ENCODE data around the gene HIP1R.
A peak's percentile ranks its signal among the peaks of the same experiment; 100 is the strongest.

The HIP1R gene

GRCh38 chr12:122830517-122831214 lies 4.6 kb upstream of the HIP1R start:
- DNase-seq (ENCODE audit: low read depth, low spot score) = peak; percentile 84
- peak overlapping the region; percentile 75 for H3K27ac ChIP-seq

- peak overlapping the region; percentile 74 for H3K27ac ChIP-seq
- DNase-seq (ENCODE audit: low read depth, low spot score) = no peak
Measured at GRCh38 chr12:122834104-122834920, 945 bp upstream of the HIP1R start.

- DNase-seq (ENCODE audit: low read depth, low spot score) = no peak
- peak overlapping the region; percentile 74 for H3K27ac ChIP-seq
Measured at GRCh38 chr12:122835750-122836026, 431 bp downstream of the HIP1R start.

GRCh38 chr12:122836027-122836921 lies 1.0 kb downstream of the HIP1R start:
- H3K27ac ChIP-seq = peak overlapping the region; percentile 74
- no peak for DNase-seq (ENCODE audit: low read depth, low spot score)

- DNase-seq (ENCODE audit: low read depth, low spot score) = no peak
- peak overlapping the region; percentile 74 for H3K27ac ChIP-seq
Measured at GRCh38 chr12:122837306-122838265, 2.3 kb downstream of the HIP1R start.

DNA sequence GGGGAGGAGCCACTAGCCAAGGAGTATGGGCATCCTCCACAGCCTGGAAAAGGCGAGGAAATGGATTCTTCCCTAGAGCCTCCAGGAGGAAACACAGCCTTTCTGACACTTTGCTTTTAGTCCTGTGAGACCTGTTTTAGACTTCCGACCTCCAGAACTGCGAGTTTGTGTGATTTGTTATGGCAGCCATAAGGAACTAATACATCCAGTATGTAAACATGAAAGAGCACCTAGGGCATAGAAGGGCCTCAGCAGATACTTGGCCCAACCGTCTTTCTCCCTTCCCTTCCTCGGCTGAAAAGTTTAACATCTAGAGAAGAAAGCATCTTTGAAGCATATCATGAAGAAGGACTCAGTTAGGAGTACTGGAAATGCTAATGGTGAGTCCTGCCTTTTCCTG lies 3.6 kb downstream of the HIP1R start:
- H3K27ac ChIP-seq = no peak overlapping the region
- DNase-seq (ENCODE audit: low read depth, low spot score) = no peak

GRCh38 chr12:122839907-122840554 lies 4.8 kb downstream of the HIP1R start:
- H3K27ac ChIP-seq = peak overlapping the region; percentile 79
- no peak for DNase-seq (ENCODE audit: low read depth, low spot score)

- H3K27ac ChIP-seq = peak overlapping the region; percentile 79
- DNase-seq (ENCODE audit: low read depth, low spot score) = no peak
Measured at GRCh38 chr12:122840580-122841513, 5.6 kb downstream of the HIP1R start.

DNA sequence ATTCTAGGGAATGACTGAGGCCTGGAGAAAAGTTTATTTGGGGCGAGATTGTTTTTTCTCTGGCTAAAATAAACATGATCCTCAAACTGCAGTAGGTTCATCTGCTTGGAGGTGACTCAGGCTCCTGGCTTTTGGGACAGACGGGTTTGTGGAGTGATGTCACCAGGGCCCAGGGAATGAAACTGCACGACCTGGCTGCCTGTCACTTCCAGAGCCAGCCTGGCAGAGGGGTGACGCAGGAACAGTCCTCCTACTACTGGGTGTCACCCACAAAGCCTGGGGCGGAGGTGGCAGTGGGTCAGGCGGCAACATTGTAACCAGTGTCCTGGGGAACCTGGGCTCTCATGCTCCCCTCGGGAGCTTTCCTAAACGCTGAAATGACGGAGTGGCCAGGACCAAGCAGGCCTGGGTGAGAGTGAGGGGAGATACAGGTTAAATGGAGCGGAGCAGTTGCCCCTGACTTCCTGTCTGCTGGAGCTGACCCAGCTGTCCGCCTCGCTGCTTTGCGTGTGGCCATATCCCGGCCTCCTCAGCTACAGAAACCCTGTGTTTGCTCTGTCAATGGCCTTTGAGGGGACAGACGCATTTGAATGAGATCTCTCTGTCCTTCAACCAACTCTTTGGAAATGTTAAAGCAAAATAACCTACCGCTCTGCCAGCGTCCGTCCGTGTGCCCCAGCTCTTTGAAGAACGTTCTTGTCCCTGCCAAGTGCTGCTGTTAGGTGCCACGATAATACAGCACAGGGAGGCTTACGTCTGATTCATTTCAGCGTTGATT lies 6.5 kb downstream of the HIP1R start:
- DNase-seq (ENCODE audit: low read depth, low spot score) = no peak
- peak overlapping the region; percentile 79 for H3K27ac ChIP-seq

DNA sequence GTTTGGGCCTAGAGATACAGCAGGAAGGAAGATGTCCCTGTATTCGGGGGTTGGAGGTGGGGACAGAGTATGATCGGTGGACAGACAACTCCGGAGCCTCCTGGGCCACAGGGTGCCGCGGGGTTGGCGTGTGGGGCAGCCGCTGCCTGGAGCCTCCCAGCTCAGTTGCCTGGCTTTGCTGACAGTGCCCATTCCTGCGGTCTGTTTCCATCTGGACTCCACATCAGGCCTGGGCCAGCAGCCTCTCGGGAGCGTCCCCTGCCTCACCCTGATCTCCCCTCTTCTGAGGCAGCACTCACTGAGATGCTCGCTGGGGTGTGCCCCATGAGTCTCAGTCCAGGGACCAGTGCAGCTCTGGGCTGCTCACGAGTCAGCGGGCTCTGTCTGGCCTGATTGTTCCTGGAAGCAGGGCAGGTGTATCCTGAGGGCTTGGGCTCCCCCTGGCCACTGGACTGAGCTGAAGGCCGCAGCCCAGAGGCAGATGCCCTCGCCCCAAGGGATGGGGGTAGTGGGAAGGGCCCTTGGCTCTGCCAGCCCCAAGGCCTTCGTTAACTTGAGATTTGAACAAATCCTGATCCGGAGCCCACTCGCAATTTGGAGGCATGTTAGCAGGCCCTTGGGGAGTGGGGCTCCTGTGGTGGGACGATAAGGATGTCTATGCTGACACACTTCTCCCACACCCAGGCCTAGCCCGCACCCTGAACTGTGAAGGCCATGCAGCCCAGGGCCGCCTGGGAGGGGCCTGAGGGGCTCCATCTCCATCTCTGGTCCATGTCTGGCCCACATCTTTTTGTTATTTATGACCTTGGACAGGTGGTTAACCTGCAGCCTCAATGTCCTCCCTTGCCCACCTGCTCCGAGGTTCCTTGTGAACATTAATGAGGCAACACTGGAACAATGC lies 7.5 kb downstream of the HIP1R start:
- no peak for DNase-seq (ENCODE audit: low read depth, low spot score)
- peak overlapping the region; percentile 79 for H3K27ac ChIP-seq

DNA sequence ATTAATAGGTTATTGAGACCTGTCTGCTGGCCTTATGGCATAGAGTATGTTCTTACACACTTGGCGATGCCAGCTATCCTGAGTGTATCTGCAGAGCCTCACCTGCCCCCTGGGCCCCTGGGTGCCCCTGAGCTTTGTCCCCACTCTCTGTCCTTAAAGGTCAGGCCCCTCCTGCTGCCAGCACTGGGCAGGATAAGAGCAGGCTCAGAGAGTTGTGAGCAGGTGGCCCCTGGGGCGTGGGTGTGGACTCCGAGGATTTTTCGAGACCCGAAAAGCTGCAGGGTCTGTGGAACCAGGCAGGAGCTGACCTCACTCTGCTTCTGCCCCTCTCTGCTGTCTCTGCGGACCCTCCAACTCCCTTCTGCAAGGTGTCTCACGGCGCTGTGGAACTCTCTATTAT lies 8.2 kb downstream of the HIP1R start:
- no peak for DNase-seq (ENCODE audit: low read depth, low spot score)
- no peak overlapping the region for H3K27ac ChIP-seq

DNA sequence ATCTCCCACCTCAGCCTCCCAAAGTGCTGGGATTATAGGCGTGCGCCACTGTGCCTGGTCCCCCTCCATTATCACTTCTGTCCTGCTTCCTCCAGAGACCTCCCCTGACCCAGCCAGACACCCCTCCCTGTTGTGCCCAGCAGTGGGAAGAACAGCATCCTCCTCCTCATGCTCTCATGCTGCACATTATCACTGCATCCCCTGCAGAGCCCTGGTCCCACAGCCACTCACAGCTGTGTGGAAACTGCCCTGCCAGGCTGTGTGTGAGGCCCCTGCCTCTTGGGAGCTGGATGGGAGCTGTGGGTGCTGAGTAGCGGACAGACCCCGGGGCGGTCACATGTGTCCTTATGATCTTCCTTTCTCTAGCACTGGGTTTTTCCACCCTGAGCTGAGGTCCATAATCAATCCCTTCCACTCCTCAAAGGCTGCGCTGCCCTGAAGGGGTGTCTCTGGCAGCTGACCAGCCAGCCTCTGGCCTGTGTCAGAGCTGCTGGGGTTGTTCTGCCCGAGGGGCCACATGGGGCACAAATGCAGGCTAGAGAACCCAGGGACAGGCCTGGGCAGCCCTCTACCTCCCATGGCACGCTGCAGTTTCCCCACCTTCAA lies 9.2 kb downstream of the HIP1R start:
- no peak for DNase-seq (ENCODE audit: low read depth, low spot score)
- no peak overlapping the region for H3K27ac ChIP-seq

GRCh38 chr12:122845041-122845864 lies 10.0 kb downstream of the HIP1R start:
- H3K27ac ChIP-seq = no peak overlapping the region
- no peak for DNase-seq (ENCODE audit: low read depth, low spot score)

GRCh38 chr12:122845865-122846621 lies 10.8 kb downstream of the HIP1R start:
- no peak overlapping the region for H3K27ac ChIP-seq
- DNase-seq (ENCODE audit: low read depth, low spot score) = no peak

All from epithelial cell of prostate (primary cell).